Ishikawa (cell line): ENCODE measurements around the gene TRPM2.

Source experiments
- EP300 ChIP-seq: IDR thresholded peaks from 2 replicates; pipeline ENCODE4 v1.6.1; 2012; ENCODE audit warnings: borderline replicate concordance
- MAX ChIP-seq: IDR thresholded peaks from 2 replicates; pipeline ENCODE4 v1.6.1; 2012
- NFIC ChIP-seq: IDR thresholded peaks from 2 replicates; pipeline ENCODE4 v1.6.1; 2012
- RAD21 ChIP-seq: IDR thresholded peaks from 2 replicates; pipeline ENCODE4 v1.6.1; 2012; ENCODE audit warnings: low read depth
- REST ChIP-seq: IDR thresholded peaks from 2 replicates; pipeline ENCODE4 v1.6.1; 2012; ENCODE audit warnings: low read depth, mild to moderate bottlenecking
- YY1 ChIP-seq: IDR thresholded peaks from 2 replicates; pipeline ENCODE4 v1.6.1; 2012; ENCODE audit warnings: low read depth

GRCh38 chr21:44400791-44401385 lies 47.5 kb downstream of the TRPM2 start:
- no peak for TF ChIP-seq MAX
- no peak for TF ChIP-seq NFIC
- no peak for TF ChIP-seq REST
- no peak for TF ChIP-seq YY1
- TF ChIP-seq RAD21: no peak
- no peak for TF ChIP-seq EP300
